LNCaP clone FGC (cell line): ENCODE data around the gene MRPS12.

Source experiments
- DNase-seq: peaks from one replicate; pipeline ENCODE4 v3.0.0-alpha.2; 2011; ENCODE audit warnings: low read depth
- H3K4me3 ChIP-seq: 2 replicates; pipeline ENCODE4 v1.5.1; 2011; ENCODE audit warnings: mild to moderate bottlenecking, low read depth, low read length, control low read depth
- TF ChIP-seq, protein P1 (sequence below): IDR thresholded peaks from 2 replicates; pipeline ENCODE4 v1.5.1; 2012; ENCODE audit warnings: mild to moderate bottlenecking; ENCODE audit not compliant: control insufficient read depth, insufficient read depth; ENCODE audit errors: extremely low read depth

The MRPS12 gene

GRCh38 chr19:38946229-38947010, 15.7 kb downstream of the MRPS12 start:
- no peak for DNase-seq
- no peak overlapping the region for H3K4me3 ChIP-seq
- TF ChIP-seq, protein P1, sequence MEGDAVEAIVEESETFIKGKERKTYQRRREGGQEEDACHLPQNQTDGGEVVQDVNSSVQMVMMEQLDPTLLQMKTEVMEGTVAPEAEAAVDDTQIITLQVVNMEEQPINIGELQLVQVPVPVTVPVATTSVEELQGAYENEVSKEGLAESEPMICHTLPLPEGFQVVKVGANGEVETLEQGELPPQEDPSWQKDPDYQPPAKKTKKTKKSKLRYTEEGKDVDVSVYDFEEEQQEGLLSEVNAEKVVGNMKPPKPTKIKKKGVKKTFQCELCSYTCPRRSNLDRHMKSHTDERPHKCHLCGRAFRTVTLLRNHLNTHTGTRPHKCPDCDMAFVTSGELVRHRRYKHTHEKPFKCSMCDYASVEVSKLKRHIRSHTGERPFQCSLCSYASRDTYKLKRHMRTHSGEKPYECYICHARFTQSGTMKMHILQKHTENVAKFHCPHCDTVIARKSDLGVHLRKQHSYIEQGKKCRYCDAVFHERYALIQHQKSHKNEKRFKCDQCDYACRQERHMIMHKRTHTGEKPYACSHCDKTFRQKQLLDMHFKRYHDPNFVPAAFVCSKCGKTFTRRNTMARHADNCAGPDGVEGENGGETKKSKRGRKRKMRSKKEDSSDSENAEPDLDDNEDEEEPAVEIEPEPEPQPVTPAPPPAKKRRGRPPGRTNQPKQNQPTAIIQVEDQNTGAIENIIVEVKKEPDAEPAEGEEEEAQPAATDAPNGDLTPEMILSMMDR: no peak

GRCh38 chr19:38949580-38950367, 19.0 kb downstream of the MRPS12 start:
- DNase-seq: no peak
- H3K4me3 ChIP-seq: no peak overlapping the region
- TF ChIP-seq, protein P1: no peak

GRCh38 chr19:38951187-38951586, 20.4 kb downstream of the MRPS12 start:
- TF ChIP-seq, protein P1: no peak
- H3K4me3 ChIP-seq: no peak overlapping the region
- no peak for DNase-seq

- peak; percentile 33 for DNase-seq
- H3K4me3 ChIP-seq: no peak overlapping the region
- TF ChIP-seq, protein P1: peak; percentile 61
Measured at GRCh38 chr19:38952395-38953165, 21.8 kb downstream of the MRPS12 start.

DNA sequence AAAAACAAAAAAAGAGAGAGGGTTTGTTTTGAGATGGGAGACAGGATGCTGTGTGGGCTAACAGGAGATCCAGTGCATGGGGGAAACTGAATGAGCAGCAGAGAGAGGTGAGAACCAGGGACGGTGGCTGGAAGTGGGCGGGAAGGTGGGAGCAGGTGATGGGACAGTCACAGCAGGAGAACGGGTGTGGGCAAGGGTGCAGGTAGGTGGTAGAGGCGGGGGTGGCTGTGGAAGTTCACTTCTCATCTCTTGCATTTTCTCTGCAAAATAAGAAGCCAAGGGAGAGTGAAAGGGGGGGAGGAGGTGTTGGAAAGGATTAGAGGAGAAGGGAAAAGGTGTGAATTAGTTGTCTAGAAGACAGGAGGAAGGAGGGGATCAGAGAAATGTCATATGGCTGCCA, 22.9 kb downstream of the MRPS12 start:
- TF ChIP-seq, protein P1: no peak
- DNase-seq: no peak
- H3K4me3 ChIP-seq: no peak overlapping the region

GRCh38 chr19:38956264-38956663, 25.5 kb downstream of the MRPS12 start:
- TF ChIP-seq, protein P1: no peak
- no peak for DNase-seq
- H3K4me3 ChIP-seq: no peak overlapping the region
